H54 (cell line): ENCODE measurements around the gene PCDHB14.
A peak's percentile ranks its signal among the peaks of the same experiment; 100 is the strongest.
"Not testable (repeated sequence)": the region's sequence is repeated elsewhere in the genome, so short reads cannot be mapped to it uniquely, and the experiment has no call there.

ENCODE experiments used
- DNase-seq: peaks from one replicate; pipeline ENCODE4 v3.0.0; 2011; ENCODE audit warnings: low spot score, mixed read lengths; ENCODE audit not compliant: insufficient read length
- FAIRE-seq: peaks from 3 replicates; lab custom pipeline; 2011; peaks lifted over from hg19 to GRCh38; lab: Jason Lieb, UNC
- POLR2A ChIP-seq: IDR thresholded peaks from 2 replicates; pipeline ENCODE4 v1.6.1; 2011; ENCODE audit warnings: low read depth, mild to moderate bottlenecking, low read length

PCDHB14 gene

DNA sequence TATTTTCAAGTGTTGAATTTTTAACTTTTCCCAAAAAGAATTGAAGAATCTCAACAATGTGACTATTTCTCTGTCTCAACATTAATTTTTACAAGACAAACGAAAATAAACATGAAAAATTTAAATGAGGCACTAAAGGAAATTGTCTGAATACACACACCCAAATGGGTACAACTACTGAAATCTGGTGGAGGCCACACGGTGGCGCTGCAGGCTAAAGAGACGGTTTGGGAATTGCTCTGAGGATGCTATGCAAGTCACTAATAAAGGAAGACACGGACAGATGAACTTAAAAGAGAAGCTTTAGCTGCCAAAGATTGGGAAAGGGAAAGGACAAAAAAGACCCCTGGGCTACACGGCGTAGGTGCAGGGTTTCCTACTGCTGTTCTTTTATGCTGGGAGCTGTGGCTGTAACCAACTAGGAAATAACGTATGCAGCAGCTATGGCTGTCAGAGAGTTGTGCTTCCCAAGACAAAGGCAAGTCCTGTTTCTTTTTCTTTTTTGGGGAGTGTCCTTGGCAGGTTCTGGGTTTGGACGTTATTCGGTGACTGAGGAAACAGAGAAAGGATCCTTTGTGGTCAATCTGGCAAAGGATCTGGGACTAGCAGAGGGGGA is 30.9 kb upstream of the PCDHB14 start, which contains the start of gene PCDHB10:
Gene PCDHB10 (plus strand): TSS at position 244 of the 616 bp plus-strand sequence. CDS start 200 bp downstream, at position 444.
- DNase-seq (peak; percentile 79), FAIRE-seq (no peak)
- no peak for TF ChIP-seq POLR2A

DNA sequence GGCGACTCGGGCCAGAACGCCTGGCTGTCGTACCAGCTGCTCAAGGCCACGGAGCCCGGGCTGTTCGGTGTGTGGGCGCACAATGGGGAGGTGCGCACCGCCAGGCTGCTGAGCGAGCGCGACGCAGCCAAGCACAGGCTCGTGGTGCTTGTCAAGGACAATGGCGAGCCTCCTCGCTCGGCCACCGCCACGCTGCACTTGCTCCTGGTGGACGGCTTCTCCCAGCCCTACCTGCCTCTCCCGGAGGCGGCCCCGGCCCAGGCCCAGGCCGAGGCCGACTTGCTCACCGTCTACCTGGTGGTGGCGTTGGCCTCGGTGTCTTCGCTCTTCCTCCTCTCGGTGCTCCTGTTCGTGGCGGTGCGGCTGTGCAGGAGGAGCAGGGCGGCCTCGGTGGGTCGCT is 28.8 kb upstream of the PCDHB14 start:
- not testable (repeated sequence) for DNase-seq, FAIRE-seq

DNA sequence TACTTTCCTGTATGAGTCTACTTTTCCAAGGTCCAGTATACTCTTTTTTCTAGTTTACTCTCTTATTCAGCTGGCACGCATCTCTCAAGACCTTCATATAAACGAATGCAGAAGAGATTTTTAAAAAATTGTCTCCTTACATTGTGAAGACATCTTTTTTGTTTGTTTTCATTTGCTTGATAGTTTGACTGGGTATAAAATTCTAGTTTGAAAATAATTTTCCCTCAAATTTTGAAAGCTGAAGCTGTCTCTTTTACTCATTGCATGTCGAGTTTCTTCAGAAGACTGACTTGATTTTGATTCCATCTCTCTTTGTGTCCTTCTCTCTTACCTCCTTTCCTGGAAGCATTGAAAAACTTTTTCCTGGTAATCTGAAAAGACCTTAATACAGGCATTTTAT is 26.8 kb upstream of the PCDHB14 start:
- no peak for FAIRE-seq
- no peak for TF ChIP-seq POLR2A
- no peak for DNase-seq

DNA sequence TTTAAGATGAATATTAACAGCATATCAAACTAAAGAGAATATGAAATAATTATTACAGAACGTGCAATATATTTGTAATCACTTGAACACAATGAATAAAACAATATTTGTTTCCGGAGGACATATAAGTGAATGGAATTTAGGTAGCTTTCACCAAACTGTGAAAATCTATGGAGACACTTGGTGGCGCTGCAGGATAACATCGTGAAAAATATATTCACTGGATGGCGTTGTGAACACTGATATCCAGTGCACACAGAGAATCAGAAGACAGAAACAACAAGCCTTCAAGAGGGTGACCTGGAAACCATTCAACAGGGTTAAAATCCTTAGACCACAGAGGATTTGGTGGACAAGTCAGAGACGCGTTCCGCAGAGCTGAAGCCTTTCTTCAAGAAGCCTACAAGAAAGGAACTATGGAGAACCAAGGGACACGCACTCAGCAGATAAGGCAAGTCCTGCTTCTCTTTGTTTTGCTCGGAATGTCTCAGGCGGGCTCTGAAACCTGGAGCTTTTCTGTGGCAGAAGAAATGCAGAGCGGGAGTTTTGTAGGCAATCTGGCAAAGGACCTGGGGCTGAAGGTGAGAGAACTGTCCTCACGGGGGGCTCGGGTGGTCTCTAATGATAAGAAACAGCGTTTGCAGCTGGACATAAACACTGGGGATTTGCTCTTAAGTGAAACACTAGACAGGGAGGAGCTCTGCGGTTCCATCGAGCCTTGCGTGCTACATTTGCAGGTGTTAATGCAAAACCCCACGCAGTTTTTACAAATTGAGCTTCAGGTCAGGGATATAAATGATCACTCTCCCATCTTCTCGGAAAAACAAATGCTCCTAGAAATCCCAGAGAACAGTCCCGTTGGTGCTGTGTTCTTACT is 23.5 kb upstream of the PCDHB14 start, which contains the start of gene PCDHB11:
Gene PCDHB11 (plus strand): TSS at position 269 of the 877 bp plus-strand sequence. CDS start 148 bp downstream, at position 417.
- DNase-seq, result peak; percentile 34
- TF ChIP-seq POLR2A, result no peak
- peak; percentile 91 for FAIRE-seq

GRCh38 chr5:141201126-141201525 is 22.0 kb upstream of the PCDHB14 start:
- not testable (repeated sequence) for FAIRE-seq, DNase-seq

GRCh38 chr5:141201646-141202045 is 21.5 kb upstream of the PCDHB14 start:
- FAIRE-seq, DNase-seq: not testable (repeated sequence)

DNA sequence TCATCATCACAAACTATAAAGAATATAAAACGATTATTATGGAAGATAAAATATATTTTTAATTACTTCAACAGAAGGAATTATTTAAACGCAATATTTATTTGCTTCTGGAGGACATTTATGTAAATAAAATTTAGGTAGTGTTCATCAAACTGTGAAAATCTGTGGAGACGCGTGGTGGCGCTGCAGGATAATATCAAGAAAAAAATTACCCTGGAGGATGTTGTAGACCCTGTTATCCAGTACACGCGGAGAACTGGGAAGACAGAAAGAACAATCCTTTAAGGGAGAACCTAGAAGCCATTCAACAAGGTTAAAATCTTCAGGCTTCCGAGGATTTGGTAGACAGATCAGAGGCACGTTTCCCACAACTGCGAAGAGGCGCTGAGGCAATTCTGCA is 14.7 kb upstream of the PCDHB14 start, which contains the start of gene PCDHB12:
Gene PCDHB12 (plus strand): TSS at position 242 of the 400 bp plus-strand sequence. CDS start 189 bp downstream, outside the sequence.
- no peak for TF ChIP-seq POLR2A
- DNase-seq (no peak), FAIRE-seq (no peak)

- not testable (repeated sequence) for FAIRE-seq, DNase-seq
Measured at GRCh38 chr5:141210281-141210680, 12.9 kb upstream of the PCDHB14 start.

GRCh38 chr5:141210849-141211248 is 12.3 kb upstream of the PCDHB14 start:
- not testable (repeated sequence) for FAIRE-seq, DNase-seq

- not testable (repeated sequence) for DNase-seq
- peak; percentile 48 for FAIRE-seq
Measured at GRCh38 chr5:141213656-141214339, 9.3 kb upstream of the PCDHB14 start, which contains the start of gene PCDHB13. Gene PCDHB13 (plus strand): TSS chr5:141213919. CDS start chr5:141214124, 205 bp downstream.

DNA sequence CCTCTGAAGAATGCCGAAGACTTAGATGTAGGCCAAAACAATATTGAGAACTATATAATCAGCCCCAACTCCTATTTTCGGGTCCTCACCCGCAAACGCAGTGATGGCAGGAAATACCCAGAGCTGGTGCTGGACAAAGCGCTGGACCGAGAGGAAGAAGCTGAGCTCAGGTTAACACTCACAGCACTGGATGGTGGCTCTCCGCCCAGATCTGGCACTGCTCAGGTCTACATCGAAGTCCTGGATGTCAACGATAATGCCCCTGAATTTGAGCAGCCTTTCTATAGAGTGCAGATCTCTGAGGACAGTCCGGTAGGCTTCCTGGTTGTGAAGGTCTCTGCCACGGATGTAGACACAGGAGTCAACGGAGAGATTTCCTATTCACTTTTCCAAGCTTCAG is 8.6 kb upstream of the PCDHB14 start:
- DNase-seq, FAIRE-seq: not testable (repeated sequence)

- FAIRE-seq, DNase-seq: not testable (repeated sequence)
Measured at GRCh38 chr5:141215504-141215903, 7.6 kb upstream of the PCDHB14 start.

DNA sequence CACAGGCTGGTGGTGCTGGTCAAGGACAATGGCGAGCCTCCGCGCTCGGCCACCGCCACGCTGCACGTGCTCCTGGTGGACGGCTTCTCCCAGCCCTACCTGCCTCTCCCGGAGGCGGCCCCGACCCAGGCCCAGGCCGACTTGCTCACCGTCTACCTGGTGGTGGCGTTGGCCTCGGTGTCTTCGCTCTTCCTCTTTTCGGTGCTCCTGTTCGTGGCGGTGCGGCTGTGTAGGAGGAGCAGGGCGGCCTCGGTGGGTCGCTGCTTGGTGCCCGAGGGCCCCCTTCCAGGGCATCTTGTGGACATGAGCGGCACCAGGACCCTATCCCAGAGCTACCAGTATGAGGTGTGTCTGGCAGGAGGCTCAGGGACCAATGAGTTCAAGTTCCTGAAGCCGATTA is 7.1 kb upstream of the PCDHB14 start:
- not testable (repeated sequence) for DNase-seq, FAIRE-seq

- FAIRE-seq, DNase-seq: not testable (repeated sequence)
Measured at GRCh38 chr5:141224844-141225243, 1.7 kb downstream of the PCDHB14 start.

- not testable (repeated sequence) for DNase-seq, FAIRE-seq
Measured at GRCh38 chr5:141225421-141225820, 2.3 kb downstream of the PCDHB14 start.
